Stimulated activated CD8-positive, alpha-beta memory T cell treated with anti-CD3 and anti-CD28 coated beads, Interleukin-7, amount 100 ng/mL, for 48 hours (primary cell): Measurements from ENCODE around the gene PTPRN2.
"Not testable (repeated sequence)": the region's sequence is repeated elsewhere in the genome, so short reads cannot be mapped to it uniquely, and the experiment has no call there.

Source experiments
- DNase-seq, 2 donors: peaks; one replicate each; pipeline ENCODE4 v3.0.0-alpha.2; 2020; ENCODE audit warnings: low read depth in 1 of 2; ENCODE audit errors: extremely low read depth in 1 of 2

PTPRN2 gene

DNA sequence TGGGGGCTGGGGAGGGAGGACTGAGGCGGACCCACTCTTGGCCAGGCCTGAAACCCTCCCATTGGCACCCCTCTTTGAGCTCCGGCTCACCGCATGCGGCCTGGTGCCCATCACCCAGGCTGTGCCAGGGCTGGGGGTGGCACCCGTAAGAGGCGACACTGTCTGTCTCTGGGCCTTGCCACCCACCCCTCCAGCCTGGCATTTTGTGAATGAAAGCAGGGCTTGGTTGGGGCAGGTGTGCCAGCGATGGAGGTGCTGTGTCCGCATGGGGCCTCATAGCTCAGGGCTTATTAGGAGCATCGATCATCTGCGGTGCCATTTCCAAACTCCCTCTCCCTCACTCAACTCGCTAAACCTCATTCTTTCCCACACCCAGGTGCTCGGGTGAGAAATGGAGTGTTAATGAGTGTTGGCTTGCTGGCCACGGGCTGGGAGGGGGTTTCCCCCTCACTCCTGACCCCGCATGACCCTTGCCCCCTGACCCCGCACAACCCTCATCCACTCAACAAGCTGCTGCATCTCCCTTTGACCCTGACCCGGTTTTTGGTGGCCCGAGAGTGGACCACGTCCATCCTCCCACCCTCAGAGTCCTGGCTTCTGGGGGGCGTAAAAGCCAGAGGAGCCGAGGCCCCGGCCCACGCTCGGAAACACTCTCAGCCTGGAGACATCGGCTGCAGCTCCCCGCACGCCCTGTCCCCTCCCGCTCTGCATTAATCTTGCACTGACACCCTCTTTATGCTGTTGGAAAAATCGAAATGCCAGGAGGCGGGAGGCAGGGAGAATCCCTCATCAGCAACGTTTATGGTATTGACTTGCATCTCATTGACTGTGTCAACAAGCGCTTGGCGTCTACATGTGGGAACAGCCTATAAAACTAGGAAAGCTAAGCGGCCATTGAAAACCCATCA is 1089.6 kb downstream of the PTPRN2 start:
- DNase-seq, result no peak

DNA sequence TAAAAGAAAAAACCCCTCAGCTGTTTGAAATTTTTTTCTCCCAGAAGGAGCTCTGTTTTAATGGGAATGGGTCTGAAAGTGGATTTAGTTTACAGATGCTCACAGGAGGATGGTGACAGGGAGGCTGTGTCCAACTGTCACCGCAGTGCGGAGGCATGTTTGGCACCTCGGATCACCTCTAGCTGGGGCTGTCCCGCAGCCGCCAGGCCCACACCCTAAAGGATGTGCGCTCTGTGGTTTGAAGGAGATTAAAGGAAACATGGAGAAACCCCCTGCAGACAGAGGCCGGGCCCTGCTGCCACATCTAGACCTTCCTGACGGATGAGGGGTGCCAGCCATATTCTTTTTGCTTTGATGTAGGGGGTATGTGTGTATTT is 1090.3 kb downstream of the PTPRN2 start:
- no peak for DNase-seq

DNA sequence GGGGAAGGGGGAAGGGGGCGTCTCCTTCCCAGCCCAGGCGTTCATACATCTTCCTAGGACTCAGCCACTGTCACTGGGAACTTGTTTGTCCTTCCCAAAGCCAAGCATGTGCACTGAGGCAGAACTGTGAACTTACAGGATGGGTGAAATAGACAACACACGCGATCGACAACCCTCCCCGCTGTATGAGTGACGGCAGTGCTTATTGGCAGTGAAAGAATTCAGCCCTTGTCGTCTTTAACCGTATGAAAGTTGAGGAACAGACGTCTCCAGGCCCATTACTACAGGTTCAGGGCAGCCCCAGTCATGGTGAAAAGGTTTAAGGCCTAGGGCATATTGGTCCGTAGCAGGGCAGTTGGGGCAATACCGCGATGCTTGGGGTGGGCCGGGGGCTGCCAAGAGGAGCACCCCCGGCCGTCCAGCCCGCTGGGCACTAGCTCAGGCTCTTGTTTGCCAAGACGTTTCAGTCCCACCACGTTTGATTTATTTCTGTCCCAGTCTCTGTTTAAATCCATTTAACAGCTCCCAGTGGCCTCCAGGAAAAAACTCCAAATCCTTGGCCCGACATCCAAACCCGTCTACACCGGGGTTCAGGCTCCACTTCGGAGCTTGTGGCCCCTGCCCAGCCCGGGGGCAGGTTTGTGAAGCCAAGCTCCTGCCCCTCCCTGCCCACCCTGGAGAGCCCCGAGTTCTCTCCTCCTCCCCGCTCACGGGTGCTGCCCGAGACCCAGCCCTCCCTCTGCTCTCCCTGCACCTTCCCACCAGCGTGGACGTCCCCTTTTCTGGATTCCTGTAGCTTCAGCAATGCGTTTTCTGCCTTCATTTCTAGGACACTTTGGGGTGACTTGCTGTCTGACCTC is 1091.0 kb downstream of the PTPRN2 start:
- DNase-seq, result no peak

DNA sequence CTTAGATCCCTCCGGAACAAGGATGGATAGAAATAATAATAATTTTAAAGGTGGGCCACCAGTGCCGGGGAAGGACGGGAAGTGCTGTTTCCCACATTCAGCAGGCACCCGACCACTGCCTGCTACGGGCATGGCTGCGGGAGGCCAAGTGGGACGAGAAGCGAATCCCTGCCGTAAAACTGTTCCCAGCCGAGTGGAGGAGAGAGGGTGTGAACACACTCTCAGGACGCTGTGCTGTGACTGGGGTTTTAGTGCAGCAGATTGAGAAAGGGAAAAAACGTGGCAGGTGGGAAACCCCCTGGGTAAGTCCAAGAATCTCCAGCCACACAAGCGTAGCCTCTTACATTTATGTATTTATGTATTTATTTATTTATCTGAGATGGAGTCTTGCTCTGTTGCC is 1092.0 kb downstream of the PTPRN2 start:
- DNase-seq, result no peak

DNA sequence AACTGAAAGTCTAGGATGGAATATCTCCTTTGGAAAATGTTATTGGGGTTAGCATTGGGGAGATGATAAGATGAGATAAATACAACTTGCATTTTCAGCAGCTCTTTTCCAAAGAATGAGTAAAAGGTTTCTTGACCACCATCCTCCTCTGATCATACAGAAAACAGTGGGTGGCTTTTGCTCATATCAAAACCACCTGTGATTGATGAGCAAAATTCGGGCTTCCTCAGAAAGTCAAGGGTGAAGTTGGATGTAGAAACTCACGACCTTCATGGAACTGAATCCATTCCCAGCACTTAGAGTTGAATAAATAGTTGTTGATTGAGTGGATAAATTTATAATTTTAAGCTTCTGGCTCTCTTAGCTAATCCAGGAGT is 1092.5 kb downstream of the PTPRN2 start:
- peak in 1 of 2 donors; percentile 34 for DNase-seq

DNA sequence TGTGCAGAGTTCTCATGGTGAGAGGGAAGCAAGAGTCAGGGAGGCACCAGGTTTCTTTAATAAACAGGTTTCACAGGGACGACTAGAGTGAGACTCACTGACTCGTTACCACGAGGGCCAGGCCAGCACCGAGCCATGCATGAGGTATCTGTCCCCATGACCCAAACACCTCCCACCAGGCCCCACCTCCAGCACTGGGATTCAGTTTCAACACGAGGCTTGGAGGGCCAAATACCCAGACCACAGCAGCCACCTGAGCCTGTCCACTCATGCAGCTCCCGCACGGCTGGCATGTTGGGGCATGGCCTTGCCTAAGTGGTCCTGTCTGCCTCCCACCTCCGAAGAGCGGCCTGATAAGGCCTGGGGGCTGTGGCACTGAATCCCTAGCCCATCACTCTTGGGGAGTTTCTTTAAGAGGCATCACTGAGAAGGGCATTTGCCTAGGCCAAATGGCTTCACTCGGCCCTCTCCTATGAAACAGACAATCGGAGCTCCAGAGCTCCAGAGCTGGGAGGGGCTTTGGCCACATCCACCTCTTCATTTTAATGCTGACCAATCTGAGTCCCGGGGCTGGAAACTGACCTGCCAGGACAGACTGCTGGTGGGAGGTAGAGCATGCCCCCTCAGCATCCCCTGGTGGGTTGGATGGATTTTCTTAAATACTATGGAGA is 1093.0 kb downstream of the PTPRN2 start:
- DNase-seq, result no peak

DNA sequence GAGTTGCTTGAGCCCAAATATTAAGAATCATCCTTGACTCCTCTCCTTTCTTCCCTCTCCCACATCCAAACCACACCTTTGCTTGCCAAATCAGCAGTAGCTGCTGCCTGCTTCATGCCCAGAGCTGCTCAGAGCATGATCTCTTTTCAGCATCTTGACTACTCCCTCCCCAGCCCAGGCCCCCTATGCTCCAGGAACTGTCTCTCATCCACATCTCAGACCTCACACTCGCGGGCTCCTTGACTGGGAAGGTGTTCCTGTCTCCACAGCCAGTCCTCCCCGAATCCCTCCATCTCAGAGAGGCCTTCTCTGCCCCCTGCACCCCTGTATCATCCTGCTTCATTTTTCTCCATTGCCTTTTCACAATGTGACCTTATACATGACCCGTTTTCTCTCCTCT is 1093.8 kb downstream of the PTPRN2 start:
- no peak for DNase-seq

DNA sequence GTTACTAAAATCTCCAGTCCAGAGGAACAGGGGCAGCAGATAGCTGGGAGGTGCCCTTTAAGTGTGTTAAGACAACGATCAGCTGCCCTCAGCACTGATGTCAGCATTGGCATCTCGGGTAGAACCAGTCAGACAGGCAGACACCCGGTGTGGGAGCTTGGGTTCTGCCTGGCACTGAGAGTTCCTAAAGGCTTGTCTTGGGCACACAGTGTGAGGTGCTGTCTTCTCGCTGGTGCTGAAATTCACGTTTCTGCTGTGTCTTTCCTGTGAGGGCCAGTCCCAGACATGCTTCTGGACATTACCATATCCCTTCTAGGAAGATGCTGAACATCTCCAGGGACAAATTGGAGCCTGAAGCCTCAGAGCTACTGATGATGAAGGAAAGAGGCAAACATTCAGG is 1094.6 kb downstream of the PTPRN2 start:
- no peak for DNase-seq

DNA sequence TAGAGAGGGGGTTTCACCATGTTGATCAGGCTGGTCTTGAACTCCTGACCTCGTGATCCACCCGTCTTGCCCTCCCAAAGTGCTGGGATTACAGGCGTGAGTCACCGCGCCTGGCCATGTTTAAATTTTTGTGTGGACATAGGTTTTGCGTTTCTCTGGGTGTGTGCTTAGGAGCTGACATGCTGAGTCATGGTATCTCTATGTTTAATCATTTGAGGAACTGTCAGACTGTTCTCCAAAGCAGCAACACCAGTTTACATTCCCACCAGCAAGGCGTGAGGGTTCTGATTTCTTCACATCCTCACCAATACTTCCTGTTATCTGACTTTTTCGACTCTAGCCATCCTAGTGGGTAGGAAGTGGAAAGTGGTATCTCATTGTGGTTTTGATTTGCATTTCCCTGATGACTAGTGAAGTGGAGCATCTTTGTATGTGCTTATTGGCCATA is 1097.1 kb downstream of the PTPRN2 start:
- peak in 1 of 2 donors; percentile 42 for DNase-seq

DNA sequence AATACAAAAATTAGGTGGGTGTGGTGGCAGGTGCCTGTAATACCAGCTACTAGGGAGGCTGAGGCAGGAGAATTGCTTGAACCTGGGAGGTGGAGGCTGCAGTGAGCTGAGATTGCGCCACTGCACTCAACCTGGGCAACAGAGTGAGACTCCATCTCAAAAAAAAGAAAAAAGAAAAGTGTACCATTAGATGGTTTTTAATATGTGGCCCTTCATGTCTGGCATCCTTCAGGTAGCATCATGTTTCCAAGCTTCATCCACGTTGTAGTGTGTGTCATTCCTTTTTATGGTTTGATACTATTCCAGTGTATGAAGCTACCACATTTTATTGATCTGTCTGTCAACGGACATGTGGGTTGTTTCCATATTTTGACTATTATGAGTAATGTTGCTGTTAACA is 1097.8 kb downstream of the PTPRN2 start:
- not testable (repeated sequence) for DNase-seq
